Measurements from ENCODE around the gene OSBPL5.

Gene OSBPL5

DNA sequence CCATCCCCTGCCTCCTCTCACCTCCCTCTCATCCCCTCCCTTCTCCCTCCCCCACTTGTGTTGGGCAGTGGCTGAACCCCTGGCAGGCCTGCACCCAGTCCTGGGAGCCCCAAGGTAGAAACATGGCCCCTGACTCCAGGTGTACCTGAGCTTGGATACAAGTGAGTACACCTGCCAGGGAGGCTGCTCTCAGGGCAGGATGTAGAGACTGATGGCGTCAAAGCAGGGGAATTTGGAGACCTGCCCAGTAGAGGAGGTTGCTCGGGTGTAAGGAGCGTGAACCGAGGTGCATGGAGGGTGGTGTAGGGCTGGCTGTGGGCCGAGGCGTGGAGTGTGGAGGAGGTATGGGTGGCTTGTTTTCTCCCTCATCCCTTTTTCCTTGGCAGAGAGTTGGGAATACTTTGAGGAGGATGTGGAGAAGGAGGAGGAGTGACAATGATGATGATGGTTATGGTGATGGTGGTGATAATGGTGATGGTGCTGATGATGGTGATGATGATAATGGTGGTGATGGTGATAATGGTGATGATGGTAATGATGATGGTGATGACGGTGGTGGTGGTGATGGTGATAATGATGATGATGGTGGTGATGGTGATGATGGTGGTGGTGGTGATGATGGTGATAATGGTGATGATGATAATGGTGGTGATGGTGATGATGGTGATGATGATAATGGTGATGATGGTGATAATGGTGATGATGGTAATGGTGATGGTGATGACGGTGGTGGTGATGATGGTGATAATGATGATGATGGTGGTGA is 41.2 kb upstream of the OSBPL5 start:
- POLR2A ChIA-PET (ENCODE audit: low non-redundant PET): no interaction called here
- no peak overlapping the region for H3K27ac ChIP-seq
- DNase-seq (ENCODE audit: low spot score): no peak
- CTCF ChIA-PET: no interaction called here
- TF ChIP-seq, protein P1, sequence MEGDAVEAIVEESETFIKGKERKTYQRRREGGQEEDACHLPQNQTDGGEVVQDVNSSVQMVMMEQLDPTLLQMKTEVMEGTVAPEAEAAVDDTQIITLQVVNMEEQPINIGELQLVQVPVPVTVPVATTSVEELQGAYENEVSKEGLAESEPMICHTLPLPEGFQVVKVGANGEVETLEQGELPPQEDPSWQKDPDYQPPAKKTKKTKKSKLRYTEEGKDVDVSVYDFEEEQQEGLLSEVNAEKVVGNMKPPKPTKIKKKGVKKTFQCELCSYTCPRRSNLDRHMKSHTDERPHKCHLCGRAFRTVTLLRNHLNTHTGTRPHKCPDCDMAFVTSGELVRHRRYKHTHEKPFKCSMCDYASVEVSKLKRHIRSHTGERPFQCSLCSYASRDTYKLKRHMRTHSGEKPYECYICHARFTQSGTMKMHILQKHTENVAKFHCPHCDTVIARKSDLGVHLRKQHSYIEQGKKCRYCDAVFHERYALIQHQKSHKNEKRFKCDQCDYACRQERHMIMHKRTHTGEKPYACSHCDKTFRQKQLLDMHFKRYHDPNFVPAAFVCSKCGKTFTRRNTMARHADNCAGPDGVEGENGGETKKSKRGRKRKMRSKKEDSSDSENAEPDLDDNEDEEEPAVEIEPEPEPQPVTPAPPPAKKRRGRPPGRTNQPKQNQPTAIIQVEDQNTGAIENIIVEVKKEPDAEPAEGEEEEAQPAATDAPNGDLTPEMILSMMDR (conservative IDR thresholded peaks at IDR 0.05; ENCODE audit: low read depth): no peak

DNA sequence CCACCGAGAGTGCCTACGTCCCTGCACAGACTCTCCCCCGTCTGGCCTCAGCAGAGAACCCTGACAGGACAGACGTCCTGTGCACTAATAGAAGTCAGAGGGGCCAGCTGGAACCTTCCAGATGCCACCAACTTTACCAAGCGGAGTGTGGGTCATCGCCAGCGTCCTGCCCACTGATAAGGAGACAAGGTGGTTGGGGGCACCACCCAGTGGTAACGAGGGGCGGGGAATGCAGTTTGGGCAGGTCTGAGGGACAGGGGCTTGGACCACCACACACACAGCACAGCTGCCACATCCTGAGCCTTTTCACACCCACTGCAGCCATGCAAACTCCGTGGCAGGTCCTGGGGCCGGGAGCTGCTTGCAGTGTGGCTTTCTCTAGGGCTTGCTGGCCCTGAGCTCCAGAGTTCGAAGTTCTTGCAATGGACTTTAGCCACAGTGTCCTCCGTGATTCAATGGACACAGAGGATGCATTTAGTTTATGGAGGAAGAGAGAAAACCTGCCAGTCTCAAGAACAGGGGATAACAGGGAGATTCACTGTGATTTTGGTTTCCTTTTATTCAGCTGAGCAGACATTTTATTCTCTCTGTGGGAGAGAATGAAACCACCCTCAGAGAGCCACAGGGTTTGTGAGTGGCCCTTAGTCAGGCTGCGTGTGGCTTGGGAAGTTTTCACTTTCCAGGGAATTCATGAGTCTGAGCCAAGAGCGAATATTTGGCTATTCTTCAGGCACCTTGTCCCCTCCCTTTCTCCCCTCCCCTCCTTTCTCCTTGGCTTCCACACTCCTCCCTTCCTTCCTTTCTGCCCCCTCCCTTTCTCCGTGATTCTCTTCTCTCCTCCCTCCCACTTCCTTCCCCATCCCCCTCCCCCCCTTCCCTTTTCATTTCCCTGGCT is 40.4 kb upstream of the OSBPL5 start:
- TF ChIP-seq, protein P1 (conservative IDR thresholded peaks at IDR 0.05; ENCODE audit: low read depth): no peak
- ChIA-PET POLR2A (ENCODE audit: low non-redundant PET) (no interaction called here), CTCF (interaction anchor here (1.7 to 2.1 kb wide), 2 partner anchors 10 to 11 kb away, joined by 5 to 8 read pairs; no protein-coding TSS in a partner anchor)
- no peak for DNase-seq (ENCODE audit: low spot score)
- no peak overlapping the region for H3K27ac ChIP-seq

DNA sequence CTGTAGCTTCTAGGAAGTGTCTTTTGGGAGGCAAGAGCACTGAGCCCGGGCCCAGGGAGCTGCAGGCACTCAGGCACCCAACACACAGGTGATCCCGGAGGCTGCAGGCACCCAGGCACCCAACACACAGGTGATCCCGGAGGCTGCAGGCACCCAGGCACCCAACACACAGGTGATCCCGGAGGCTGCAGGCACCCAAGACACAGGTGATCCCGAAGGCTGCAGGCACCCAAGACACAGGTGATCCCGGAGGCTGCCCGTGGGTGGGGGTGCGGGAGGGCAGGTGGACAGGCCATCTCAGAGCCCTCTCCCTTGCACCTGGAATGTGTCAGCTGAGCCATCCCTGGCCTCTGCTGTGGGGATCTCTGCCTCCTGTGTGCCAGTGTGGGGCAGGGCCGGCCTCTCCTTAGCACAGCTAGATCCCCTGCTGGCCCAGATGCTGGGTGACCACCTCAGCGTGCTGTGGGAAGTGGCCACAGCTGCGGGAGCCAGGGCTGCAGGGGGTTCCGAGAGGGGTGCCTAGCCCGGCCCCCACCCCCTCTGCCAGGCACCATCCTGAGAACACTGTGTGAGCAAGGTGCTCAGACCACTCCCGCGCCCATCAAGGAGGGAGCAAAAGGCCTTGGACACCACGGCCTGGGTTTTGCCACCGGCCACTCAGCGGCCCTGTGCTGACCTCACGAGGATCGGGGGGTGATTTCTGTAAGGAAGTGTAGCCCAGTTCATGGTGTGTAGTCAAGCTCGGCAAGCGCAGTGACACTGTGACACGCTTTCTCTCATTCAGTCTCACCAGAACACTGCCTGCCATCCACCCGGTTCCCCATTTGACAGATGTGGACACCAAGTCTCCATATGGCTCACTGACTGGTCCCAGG is 39.3 kb upstream of the OSBPL5 start:
- no peak for DNase-seq (ENCODE audit: low spot score)
- H3K27ac ChIP-seq: no peak overlapping the region
- TF ChIP-seq, protein P1 (conservative IDR thresholded peaks at IDR 0.05; ENCODE audit: low read depth): no peak
- ChIA-PET CTCF (interaction anchor here (0.6 to 2.1 kb wide), 4 partner anchors 9 to 906 kb away, joined by 3 to 8 read pairs (median 4); no protein-coding TSS in a partner anchor), POLR2A (ENCODE audit: low non-redundant PET) (no interaction called here)

DNA sequence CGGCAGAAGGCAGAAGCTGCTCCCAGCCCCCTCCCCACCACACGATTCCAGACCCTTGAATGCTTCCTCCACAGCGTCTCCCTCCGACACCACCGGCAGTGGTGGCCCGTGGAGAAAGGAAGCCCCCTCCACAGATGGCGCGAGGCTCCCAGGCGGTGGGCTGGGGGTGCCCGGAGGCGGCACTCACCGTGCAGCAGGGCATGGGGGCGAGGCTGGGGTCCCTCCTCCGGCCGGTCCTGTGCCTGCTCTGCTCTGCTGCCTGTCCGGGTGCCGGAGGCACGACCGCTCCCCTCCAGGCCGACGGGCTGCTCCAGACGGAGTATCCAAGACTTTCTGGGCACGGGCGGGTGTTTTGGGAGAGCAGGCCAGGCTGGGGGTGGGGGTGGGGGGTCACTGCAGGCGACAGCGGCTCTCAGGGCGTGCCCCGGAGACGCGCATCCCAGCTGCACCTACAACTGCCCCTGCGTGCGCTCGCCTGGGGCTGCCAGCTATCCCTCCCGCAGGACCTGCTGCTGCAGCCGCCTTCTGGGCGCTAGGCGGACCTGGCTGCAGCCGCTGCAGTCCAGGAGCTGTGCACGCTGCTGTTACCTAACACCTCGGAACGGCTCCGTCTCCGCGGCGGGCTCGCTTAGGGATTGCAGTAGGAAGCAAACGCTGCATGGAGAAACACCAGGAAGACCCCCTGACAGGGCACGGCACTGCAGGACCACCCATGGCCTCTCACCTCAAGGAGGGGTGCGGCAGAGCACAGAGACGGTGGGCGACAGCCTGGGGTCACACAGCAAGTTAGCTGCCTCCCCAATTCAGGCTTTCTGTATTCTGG is 38.3 kb upstream of the OSBPL5 start:
- peak; percentile 11 for DNase-seq (ENCODE audit: low spot score)
- CTCF ChIA-PET: interaction anchor here (0.6 to 2.1 kb wide), 2 partner anchors 8 to 131 kb away, joined by 3 to 8 read pairs; no protein-coding TSS in a partner anchor
- H3K27ac ChIP-seq: no peak overlapping the region
- POLR2A ChIA-PET (ENCODE audit: low non-redundant PET): no interaction called here
- TF ChIP-seq, protein P1 (conservative IDR thresholded peaks at IDR 0.05; ENCODE audit: low read depth): no peak

DNA sequence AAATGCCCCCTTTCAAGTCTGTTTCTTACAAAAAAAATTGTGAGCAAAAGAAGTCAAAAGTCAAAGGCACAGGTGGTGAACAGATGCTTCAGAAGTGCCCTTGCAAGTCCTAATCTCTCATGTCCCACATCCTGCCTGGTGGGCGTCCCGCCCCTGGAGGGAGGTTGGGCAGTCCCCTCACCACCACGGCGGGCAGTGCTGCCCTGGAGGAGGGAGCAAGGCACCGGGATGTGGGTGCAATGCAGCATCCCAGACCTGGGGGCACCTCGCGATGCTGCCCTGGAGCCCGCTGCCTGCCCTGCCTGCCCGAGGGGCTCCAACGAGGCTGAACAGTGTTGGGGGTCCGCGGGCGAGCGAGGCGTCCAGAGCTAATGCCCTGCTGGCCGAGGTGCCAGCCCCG is 37.6 kb upstream of the OSBPL5 start:
- TF ChIP-seq, protein P1 (conservative IDR thresholded peaks at IDR 0.05; ENCODE audit: low read depth): no peak
- H3K27ac ChIP-seq: no peak overlapping the region
- ChIA-PET POLR2A (ENCODE audit: low non-redundant PET) (no interaction called here), CTCF (no interaction called here)
- DNase-seq (ENCODE audit: low spot score): no peak

All from RWPE1 (cell line).